NCI-H1105 treated with DMSO at 0.1 percent for 48 hours (cell line): Measurements from ENCODE around the gene DIPK2A.

Experiments used
- DNase-seq: peaks from one replicate; lab custom pipeline; 2025; lab: John Stamatoyannopoulos, UW

The DIPK2A gene, protein sequence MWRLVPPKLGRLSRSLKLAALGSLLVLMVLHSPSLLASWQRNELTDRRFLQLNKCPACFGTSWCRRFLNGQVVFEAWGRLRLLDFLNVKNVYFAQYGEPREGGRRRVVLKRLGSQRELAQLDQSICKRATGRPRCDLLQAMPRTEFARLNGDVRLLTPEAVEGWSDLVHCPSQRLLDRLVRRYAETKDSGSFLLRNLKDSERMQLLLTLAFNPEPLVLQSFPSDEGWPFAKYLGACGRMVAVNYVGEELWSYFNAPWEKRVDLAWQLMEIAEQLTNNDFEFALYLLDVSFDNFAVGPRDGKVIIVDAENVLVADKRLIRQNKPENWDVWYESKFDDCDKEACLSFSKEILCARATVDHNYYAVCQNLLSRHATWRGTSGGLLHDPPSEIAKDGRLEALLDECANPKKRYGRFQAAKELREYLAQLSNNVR

DNA sequence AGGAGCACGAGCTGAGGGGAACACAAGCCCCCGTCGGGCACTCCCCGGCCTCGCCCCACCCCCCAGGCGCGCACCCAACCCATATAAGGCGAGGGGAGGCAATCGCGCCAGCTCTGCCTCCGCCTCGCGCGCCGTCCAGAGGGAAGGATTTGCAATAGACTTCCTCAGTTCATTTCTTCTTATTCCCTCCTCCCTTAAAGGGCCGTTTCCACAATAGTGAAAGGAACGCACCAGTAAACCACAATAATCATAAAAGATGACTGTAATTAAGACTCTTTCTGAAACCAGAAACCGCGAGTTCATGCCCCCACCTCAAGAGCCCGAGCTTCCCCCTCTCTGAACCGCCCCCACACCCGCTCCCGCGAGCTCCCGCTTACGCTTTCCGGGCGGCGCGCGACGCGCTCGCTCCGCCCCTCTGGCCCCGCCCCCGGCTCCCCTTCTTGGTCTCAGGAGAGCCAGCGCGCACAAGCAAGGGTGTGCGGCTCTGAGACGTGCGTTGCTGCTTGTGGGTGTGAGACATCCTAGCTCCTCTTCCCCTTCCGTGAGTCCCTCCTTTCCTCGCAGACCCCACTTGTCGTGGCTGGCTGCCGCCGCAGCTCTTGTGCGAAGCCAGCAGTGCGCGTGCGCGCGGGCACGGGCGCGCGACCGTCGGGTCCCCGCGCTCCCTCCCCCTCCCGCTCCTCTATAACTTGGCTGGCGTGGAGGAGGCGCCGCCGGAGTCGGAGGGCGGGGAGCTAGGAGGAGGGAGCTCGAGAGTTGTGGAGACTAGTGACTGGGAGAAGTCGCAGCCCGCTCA, at the start of gene DIPK2A:
DIPK2A (plus strand) TSS at position 465 of the 796 bp plus-strand sequence. CDS start 510 bp downstream, outside the sequence.
- peak; percentile 100 for DNase-seq

DNA sequence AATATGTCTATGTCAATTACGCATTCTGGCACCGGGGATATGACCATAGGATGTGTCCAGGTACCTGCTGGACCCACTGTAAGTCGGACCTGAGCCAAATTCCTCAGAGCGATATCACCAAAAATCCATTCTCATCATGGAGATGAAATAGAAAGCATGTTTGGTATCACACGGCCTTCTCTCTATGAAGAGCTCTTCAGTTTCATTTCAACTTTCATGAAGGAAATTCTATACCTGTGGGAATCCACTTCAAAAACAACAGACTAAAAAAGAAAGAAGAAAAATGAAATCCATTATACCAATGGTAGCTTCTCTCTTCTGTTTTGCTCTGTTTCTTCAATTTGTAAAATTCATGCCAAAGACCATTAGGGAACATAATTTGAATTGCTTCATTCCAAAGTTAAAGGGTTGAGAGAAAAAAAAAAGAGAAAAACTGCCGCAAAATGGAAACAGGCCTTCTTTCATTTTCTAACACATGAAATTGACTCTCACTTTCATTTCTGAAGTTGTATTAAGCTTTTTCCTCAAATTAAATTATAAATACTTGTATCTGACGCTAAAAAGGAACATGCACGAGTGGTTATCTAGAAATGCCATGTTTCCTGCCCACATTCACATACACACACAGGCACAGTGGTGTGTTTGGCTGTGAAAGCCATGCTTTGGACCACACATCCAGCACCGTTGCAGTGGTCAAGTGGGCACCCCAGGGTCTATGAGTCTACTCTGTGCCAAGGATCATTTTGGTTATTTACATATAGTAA, 46.9 kb upstream of the DIPK2A start:
- DNase-seq = no peak

DNA sequence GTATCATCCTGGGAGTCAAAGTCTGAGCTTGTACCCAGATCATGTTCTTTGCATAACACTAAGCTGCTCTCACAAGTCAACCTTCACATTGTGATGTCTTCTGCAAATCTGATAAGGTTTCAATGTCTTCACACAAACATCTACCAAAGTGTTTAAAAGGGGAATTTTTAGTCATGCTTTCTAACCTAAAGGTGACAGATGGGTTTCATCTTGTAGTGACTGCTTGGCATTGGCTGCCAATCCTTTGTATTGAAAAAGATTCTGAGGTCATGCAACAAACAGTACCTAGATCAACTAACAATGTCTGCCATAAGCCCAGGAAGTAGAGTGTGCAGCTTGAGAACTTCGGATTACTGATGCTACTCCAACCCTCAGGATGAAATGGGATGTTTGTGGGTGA, 43.6 kb upstream of the DIPK2A start:
- DNase-seq = no peak

DNA sequence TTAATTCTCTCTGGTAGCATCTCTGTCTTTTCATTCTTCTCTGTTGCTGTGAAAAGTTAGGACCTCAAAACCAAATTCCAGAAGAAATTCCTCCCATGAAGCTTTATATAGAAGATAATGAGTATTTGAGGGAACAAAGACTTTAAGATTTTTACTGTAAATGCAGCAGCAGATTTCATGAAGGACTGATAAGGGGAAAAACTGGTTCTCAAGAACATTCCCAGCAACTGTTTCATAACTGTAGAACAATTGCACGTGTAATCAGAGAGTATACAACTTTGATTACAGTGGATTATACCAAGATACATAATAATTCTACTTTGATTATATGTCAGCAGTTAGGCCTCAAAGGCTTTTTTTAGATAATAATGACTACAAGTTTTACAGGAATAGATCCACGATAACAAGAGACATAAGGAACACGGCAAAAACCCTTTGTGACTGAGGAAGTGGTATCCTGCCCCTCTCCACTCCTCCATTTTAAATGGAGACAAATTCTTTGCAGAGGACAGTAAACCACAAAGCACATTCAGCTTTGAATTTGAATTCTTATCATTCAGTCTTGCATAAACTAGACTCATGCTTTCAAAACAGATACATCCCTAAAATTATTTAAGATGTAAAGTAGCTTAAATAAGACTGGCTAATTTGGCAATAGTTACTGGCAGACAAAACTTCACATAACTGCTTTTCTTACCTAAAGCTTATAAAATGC, 42.9 kb upstream of the DIPK2A start:
- DNase-seq = no peak

DNA sequence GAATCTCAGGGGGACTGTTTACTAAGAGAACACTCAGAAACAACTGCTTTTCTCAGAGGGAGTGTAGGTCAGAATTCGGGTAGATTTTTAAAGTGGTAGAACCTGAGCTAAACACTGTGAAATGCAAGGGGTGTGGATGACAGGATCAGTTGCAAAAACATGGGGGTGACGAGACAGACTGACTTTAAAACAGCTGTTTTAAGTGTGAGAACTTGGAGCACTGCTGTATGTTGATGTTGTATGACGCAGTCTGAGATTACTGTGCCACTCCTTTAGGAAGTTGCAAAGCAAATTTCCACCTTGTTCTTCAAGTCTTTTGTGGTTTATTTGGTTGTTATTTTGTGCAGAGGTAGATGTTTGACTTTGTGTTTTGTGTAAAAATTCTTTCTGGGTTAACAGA, 36.8 kb upstream of the DIPK2A start:
- no peak for DNase-seq

DNA sequence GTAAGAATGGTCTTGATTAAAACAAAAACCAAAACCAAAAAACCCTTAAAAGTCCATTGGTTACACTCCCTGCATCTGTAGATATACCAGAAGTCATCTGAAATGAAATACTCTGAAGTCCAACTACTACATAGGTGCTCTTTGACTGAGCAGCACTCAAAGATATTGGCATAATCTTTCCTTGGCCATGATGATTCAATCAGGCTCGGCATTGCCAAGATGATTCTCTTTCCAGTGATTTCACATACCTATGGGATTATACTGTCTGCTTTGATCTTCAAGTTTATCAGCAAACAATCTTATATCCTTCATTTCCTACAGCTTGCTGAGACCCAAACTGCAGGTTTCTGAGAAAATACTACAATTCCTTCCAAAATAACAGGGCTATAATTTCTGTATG, 35.9 kb upstream of the DIPK2A start:
- DNase-seq = no peak

DNA sequence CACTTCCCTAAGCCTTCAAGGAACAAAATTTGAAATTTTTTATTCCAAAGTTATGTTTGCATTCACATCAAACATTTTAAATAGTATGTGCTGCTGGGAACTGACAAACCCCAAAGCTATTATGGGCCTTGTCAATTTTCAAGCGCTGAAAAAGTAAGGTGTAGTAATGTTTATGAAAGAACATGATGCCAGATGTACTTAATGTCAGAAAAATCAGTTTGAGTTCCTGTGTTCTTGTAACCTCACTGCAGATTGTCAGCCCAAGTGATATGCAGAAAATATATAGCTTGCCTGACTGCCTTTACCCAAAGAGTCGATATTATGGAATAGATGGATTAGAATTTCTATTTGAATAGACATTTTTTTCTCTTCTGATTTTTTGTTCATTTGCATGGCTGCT, 20.8 kb upstream of the DIPK2A start:
- DNase-seq = no peak

DNA sequence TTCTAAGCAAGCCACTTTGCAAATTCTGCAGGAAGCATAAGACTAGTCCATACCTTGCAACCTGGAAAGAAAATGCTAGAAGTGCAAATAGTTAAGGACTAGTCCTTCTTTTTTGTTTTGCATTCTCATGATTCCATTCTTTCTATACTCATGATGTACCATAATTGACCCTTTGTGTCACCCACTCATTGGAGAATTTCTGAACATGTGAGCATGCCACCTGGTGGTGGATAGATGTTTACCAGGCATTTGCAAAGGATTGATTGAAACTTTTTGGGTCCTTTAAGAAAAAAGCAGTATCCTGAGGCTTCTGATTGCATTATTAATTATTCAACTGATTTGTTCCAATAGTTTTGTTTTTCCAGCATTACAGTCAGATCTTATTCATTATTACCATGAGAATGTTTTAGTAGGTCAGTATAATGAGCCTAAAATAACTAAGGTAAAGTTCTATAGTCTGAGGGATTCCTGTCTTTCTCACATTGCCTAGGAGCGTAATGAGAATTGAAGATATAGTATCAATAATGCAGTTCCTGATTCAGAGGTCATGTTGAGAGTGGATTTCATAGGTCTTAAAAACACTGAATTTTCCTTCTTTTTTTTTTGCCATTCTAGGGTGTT, 20.2 kb upstream of the DIPK2A start:
- DNase-seq = peak; percentile 29

DNA sequence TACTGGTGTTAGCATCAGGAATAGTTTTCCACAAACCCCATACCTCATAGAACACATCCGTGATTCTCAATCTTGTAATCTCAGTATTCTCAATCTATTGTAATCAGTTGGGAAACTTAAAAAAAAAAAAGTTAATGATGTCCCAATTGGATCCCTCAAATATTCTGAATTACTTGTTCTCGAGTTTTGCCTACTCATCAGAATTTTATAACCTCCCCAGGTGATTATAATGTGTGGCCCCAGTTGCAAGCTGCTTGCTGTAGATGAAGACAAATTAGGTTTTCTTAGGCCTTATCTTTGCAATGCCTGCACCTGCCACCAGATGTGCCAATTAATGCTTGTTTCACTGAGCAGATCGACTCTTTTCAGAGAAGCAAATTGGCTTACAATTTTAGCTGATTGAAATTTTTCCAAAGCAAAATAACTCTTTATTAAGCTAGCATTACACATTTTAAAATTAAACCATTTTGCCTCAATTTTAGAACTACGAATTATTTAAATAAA, 19.0 kb upstream of the DIPK2A start:
- DNase-seq = no peak

DNA sequence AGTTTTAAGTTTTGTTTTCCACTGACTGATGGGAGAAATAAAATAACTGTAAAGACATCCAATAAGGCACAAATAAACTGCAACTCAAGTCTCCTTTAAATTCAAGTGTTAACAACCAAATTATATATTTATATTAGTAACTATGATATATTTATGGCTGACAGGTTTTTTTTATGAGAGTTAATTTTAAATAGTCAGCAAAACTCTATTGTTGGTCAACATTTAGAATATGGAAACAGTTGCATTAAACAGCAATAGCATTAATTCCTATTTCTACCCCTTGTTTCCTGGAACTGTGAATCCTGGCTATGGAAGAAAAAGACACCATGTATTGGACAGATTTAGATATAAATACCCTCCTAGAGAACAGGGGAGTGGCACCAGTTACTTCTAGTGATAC, 16.5 kb upstream of the DIPK2A start:
- DNase-seq = no peak

DNA sequence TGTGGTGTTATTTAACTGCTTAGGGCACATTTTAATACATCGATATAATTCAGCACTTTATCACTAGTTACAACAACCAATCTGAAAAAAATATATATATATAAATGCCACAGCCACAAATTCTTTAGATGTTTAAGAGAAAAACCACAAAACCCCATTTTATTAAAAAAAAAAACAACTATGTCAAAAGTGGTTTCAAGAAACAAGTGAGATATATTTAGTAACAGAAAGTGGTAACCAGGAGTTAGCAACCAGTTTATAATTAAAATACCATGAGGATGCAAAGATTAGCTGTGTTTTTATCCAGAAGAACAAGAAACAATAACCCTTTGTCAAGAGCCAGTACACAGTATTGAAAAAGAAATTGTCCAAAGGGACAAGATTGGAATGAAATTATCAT, 14.8 kb upstream of the DIPK2A start:
- no peak for DNase-seq

DNA sequence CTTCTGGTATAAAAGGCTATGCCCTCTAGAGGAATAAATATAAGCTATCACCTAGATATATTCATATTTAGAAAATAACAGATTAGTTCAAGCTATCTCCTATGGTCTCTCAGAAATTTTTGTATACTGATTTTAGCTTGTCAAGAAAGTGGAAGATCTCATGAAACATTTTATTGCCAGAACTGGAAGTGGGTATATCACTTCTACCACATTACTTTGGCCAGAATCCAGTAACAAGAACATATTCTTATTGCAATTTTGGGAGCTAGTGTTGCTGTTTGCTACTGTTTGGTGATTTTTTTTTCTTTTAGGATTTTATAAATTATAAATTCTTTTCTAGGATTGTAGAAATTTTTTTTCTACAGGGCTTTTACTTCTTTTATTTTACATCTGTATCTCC, 14.2 kb upstream of the DIPK2A start:
- DNase-seq = no peak

DNA sequence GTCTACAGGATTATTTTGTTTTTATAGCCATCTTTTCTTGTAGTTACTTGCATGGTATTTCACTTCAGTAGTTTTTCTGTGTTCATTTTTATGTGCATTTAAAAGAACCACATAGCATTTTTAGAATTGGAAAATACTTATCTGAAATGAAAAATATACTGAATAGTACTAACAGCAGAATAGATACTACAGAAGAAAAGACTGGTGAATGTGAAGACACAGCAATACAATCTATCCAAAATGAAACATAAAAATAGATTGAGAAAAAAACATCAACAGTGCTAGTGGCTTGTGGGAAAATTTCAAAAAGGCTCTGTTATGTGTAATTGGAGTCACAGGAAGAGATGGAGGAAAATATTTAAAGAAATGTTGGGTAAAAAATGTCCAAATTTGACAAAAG, 12.7 kb upstream of the DIPK2A start:
- DNase-seq = no peak

DNA sequence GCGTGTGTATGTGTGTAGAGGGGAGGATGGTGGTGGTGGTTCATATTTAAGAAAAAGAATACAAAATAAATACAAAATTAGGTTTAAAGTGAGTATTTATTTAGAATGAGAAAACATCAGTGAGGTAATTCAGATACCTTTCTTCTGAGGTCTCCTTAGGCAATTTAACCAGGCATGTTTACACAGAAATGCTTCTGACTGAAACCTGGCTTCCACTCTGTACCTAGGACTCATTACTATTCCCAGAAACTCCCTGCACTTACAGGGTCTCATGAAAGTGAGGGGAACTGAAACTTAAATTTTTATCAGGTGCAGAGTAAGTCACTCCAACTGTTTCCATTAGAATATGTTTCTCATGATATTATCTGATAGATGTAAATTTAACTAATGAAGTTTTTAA, 10.3 kb upstream of the DIPK2A start:
- DNase-seq = no peak

DNA sequence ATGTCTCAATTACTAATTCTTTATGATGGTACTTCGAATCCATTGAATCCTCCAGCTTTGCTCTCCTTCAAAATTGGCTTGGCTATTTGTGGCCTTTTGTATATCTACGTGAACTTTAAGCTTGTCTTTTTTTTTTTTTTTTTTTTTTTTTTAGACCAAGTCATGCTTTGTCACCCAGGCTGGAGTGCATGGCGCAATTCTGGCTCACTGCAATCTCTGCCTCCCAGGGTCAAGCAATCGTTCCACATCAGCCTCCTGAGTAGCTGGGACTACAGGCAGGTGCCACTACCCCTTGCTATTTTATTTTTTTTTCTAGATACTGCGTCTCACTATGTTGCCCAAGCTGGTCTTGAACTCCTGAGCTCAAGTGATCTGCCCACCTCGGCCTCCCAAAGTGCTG, 7.7 kb upstream of the DIPK2A start:
- no peak for DNase-seq

DNA sequence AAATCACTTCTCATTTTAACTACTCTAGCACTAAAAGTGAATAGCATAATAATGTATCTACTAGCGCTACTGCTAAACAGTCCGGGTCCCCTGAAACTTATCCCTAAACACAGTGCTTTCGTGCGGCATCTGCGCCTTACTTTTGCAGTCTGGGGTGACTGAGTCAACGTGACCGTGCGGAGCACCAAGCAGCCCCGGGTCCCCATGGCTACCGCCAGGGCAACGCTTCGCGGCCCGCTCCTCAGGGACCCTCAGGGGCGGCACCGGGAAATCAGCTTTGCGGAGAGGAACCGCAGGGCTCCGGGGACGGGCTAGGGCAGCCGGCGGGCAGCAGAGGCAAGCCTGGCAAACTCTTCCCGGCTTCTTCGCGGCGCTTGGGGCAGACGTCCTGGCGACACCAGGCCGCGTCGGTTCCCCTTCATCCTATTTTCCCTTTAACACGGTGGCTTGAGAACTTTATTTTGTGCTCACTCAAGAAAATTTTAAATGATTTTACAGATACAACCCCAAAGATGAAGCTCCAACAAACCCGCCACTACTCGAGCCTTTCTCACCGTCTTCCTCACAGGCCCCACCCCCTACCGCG, 757 bp upstream of the DIPK2A start:
- DNase-seq = peak; percentile 93

DNA sequence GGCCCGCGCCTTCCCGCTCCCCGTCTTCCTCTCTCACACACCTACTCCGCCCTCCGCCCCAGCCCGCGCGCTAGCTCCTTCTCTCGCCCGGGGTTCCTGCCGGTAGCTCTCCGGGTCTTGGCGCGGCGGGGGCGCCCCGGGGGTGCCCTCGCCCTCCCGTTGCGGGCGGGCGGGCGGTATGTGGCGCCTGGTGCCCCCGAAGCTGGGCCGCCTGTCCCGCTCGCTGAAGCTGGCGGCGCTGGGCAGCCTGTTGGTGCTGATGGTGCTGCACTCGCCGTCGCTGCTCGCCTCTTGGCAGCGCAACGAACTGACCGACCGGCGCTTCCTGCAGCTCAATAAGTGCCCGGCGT, 507 bp downstream of the DIPK2A start:
- no peak for DNase-seq

DNA sequence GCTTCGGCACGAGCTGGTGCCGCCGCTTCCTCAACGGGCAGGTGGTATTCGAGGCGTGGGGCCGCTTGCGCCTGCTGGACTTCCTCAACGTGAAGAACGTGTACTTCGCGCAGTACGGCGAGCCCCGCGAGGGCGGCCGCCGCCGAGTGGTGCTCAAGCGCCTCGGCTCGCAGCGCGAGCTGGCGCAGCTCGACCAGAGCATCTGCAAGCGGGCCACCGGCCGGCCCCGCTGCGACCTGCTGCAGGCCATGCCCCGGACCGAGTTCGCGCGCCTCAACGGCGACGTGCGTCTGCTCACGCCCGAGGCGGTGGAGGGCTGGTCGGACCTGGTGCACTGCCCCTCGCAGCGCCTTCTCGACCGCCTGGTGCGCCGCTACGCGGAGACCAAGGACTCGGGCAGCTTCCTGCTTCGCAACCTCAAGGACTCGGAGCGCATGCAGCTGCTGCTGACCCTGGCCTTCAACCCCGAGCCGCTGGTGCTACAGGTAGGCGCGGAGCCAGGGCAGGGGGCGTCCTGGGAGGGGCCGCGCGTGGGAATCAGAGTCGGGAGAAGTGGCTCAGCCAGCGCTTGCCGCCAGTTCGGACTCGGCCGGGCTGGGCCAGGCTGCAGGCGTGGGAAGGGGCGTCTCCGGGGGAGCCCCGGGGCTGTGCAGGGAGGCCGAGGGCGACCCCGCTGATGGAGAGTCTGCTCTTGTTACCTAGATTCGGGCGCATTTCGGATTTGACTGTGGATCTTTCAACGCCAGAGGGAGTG, 1.1 kb downstream of the DIPK2A start:
- DNase-seq = peak; percentile 90

DNA sequence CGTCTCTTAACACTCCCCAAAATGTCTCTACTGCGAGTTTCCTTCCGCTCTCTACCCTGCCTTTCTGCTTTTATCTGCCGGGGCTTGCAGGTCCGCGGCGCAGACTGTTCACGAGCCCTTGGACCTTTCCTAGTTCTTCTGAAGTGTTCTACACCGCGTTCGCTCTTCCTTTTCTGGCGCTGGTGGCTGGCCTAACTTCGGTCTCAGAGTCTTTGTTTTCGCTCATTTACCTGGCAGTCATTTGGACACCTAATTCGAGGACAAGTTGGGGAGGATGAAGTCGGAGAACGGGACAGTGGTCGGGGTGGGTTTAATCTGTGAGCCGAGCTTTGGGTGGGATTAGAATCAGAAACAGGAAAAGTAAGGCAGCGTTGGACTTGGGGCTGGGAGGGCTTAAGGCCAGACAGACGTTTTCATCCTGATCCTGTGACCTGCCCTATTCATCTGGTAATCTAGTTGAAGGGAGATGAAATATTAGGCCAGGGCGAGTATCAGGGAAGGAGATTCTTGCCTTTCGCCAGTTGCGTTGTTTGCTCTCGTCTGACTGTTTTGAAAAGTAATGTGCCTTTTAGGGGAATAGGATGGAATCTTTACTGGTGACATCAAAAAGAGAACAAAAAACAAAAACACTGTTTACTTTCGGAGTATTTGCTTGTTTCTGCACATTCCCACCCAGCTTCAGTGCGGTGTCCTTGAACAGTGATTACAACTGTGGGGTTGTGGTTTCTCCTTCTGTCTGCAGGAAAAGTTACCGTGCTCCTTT, 1.8 kb downstream of the DIPK2A start:
- peak; percentile 95 for DNase-seq
